Measurements from ENCODE around the gene ZNF277.

DNA sequence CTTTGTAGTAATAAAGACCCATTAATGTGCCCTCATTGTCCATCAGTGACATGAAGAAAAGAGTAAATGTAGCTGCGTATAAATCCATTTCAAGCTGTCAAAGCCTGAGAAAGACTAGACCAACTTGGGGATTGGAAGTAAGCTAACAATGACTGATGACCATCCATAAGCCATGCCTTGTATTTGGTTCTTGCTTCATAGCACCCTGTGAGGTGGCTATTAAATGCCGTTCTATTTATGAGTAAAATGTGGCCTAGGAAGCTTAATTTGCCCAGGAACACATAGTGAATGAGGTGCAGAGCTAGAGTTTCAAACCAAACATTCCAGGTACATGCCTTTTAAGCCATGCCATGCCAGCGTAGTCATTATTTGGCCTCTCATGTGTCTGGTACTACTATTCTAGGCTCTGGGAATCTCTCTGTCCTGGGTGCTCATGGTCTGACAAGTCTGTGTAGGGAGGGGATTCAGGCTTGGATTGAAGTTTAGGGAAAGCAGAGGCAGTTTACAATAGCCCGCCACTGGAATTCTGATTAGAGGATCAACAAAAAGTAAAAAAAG lies 92.1 kb downstream of the ZNF277 start:
- TF ChIP-seq, protein P1, sequence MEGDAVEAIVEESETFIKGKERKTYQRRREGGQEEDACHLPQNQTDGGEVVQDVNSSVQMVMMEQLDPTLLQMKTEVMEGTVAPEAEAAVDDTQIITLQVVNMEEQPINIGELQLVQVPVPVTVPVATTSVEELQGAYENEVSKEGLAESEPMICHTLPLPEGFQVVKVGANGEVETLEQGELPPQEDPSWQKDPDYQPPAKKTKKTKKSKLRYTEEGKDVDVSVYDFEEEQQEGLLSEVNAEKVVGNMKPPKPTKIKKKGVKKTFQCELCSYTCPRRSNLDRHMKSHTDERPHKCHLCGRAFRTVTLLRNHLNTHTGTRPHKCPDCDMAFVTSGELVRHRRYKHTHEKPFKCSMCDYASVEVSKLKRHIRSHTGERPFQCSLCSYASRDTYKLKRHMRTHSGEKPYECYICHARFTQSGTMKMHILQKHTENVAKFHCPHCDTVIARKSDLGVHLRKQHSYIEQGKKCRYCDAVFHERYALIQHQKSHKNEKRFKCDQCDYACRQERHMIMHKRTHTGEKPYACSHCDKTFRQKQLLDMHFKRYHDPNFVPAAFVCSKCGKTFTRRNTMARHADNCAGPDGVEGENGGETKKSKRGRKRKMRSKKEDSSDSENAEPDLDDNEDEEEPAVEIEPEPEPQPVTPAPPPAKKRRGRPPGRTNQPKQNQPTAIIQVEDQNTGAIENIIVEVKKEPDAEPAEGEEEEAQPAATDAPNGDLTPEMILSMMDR (IDR thresholded peaks at IDR 0.05) = no peak
- TF ChIP-seq ZFX (IDR thresholded peaks at IDR 0.05; ENCODE audit: borderline replicate concordance) = no peak
